ENCODE measurements around the gene DNAH10.

DNAH10 gene

GRCh38 chr12:123961585-123962345, 199.7 kb downstream of the DNAH10 start:
- in situ Hi-C loops (cut with HindIII; ENCODE audit: low sequenced_read_pairs): no loop called here
- H3K4me3 ChIP-seq (ENCODE audit: low read depth, low read length): no peak overlapping the region
- DNase-seq (ENCODE audit: low read depth): no peak
- no peak for TF ChIP-seq CTCF (IDR thresholded peaks at IDR 0.05; ENCODE audit: low read depth, low read length, missing control alignments)

- DNase-seq (ENCODE audit: low read depth): no peak
- no peak overlapping the region for H3K4me3 ChIP-seq (ENCODE audit: low read depth, low read length)
- in situ Hi-C loops (cut with HindIII; ENCODE audit: low sequenced_read_pairs): no loop called here
- TF ChIP-seq CTCF (IDR thresholded peaks at IDR 0.05; ENCODE audit: low read depth, low read length, missing control alignments): no peak
These were observed 200.4 kb downstream of the DNAH10 start for GRCh38 chr12:123962513-123962912.

GRCh38 chr12:123963821-123964220, 201.7 kb downstream of the DNAH10 start:
- no peak for TF ChIP-seq CTCF (IDR thresholded peaks at IDR 0.05; ENCODE audit: low read depth, low read length, missing control alignments)
- in situ Hi-C loops (cut with HindIII; ENCODE audit: low sequenced_read_pairs): no loop called here
- DNase-seq (ENCODE audit: low read depth): no peak
- H3K4me3 ChIP-seq (ENCODE audit: low read depth, low read length): no peak overlapping the region

GRCh38 chr12:123965382-123965781, 203.3 kb downstream of the DNAH10 start:
- H3K4me3 ChIP-seq (ENCODE audit: low read depth, low read length): no peak overlapping the region
- no peak for DNase-seq (ENCODE audit: low read depth)
- TF ChIP-seq CTCF (IDR thresholded peaks at IDR 0.05; ENCODE audit: low read depth, low read length, missing control alignments): no peak
- in situ Hi-C loops (cut with HindIII; ENCODE audit: low sequenced_read_pairs): no loop called here

- peak; percentile 27 for DNase-seq (ENCODE audit: low read depth)
- no peak for TF ChIP-seq CTCF (IDR thresholded peaks at IDR 0.05; ENCODE audit: low read depth, low read length, missing control alignments)
- H3K4me3 ChIP-seq (ENCODE audit: low read depth, low read length): no peak overlapping the region
- in situ Hi-C loops (cut with HindIII; ENCODE audit: low sequenced_read_pairs): no loop called here
These were observed 204.5 kb downstream of the DNAH10 start for GRCh38 chr12:123966596-123966995.

- no peak for TF ChIP-seq CTCF (IDR thresholded peaks at IDR 0.05; ENCODE audit: low read depth, low read length, missing control alignments)
- no peak for DNase-seq (ENCODE audit: low read depth)
- in situ Hi-C loops (cut with HindIII; ENCODE audit: low sequenced_read_pairs): no loop called here
- H3K4me3 ChIP-seq (ENCODE audit: low read depth, low read length): no peak overlapping the region
These were observed 205.1 kb downstream of the DNAH10 start for GRCh38 chr12:123967121-123967586.
